HG02642 (cell line): ENCODE measurements around the gene DAND5.
"Not testable (repeated sequence)": the region's sequence is repeated elsewhere in the genome, so short reads cannot be mapped to it uniquely, and the experiment has no call there.

ENCODE experiments used
- ATAC-seq: cut with Tn5 transposase; IDR thresholded peaks from one replicate; pipeline ENCODE4 v1.9.1; 2021; ENCODE audit warnings: mild to moderate bottlenecking; ENCODE audit not compliant: unreplicated experiment, poor library complexity

Gene DAND5

DNA sequence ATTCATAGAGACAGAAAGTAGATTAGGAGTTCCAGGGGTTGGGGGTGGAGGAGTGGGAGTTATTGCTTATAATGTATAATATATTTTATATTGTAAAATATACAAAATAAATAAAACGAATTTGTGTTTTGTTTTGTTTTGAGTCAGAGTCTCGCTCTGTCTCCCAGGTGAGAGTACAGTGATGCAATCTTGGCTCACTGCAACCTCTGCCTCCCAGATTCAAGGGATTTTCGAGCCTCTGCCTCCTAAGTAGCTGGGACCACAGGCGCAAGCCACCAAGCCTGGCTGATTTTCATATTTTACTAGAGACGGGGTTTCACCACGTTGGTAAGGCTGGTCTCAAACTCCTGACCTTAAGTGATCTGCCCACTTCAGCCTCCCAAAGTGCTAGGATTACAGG, 9.9 kb upstream of the DAND5 start:
- ATAC-seq: no peak

DNA sequence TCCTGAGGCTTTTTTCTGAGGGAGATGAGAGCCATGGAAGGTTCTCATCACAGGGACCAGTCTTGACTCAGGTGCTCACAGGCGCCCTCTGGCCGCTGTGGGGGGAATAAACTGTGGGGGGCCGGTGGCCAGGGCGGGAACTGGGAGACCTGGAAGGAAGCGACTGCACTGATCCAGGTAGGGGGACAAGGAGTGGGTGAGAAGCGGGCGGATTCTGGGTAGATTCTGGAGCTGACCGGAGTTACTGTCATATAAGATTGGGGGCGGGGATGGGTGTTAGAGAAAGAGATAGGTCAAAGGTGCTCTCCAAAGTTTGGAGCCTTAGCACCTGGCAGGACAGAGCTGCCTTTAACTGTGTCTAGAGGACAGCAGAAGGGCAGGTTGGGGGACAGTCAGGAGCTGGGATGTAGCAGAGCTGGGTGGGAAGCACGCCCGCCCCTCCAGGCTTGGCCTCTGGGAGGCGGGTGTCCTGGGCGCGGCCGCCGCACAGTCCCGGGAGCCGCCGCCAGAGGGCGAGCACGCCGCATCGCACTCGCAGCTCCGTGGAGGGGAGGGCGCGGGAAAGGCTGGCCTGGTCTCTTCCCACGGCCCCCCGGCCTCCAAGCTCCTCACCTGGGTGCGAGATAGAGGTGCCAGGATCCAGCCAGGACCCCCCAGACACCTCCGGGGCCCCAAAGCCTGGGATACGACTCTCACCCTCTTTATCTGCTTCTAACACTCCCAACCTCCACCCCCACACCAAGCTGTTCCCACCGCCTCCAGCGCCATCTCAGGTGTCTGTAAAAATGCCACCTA, 4.2 kb upstream of the DAND5 start:
- peak; percentile 92 for ATAC-seq

DNA sequence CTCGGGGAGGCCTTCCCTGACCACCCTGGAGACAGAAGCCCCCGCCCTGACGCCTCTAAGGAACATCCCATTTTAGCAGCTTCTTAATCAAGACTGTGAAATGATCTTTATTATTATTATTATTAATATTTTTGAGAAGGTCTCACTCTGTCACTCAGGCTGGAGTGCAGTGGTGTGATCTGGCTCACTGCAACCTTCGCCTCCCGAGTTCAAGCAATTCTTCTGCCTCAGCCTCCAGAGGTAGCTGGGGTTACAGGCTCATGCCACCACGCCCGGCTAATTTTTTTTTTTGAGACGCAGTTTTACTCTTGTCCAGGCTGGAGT, 3.6 kb upstream of the DAND5 start:
- no peak for ATAC-seq

DNA sequence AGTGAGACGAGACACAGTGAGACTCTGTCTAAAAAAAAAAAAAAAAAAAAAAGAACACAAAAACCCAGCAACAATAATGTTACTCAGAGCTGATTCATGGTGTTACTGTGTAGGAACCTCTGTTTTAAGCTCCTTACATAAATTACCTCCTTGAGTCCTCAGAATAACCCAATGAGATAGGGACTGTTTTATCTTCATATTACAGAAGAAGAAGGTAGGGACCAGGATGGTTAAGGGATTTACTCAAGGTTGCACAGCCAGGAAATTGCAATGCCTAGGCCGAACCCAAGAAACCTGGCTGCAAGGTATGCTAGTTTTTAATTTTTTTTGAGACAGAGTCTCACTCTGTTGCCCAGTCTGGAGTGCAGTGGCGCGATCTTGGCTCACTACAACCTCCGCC, 1.5 kb upstream of the DAND5 start:
- no peak for ATAC-seq

DNA sequence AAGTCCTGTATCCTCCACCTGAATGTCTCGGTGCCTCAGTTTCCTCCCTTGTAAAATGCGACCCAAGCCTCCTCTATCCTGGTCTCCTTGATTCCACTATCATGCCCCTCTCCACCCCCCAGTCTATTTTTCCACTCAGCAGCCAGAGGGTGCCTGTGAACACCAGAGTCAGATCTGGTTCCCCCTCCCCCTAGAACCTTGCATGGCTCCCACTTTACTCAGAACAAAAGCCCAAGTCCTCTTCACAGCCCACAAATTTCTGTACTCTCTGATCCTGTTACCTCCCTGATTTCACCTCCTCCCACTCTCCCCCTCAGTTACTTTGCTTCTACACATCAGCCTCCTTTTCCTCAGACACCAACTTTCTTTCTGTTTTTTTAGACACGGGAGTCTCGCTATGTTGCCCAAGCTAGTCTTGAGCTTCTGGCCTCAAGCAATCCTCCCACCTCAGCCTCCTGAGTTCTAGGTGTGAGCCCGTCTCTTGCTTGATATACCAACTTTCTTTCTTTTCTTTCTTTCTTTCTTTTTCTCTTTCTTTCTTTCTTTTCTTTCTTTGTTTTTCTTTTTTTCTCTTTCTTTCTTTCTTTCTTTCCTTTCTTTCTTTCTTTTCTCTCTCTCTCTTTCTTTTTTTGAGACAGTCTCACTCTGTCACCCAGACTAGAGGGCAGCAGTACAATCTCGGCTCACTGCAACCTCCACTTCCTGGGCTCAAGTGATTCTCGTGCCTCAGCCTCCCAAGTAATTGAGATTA, 869 bp downstream of the DAND5 start:
- ATAC-seq: no peak

DNA sequence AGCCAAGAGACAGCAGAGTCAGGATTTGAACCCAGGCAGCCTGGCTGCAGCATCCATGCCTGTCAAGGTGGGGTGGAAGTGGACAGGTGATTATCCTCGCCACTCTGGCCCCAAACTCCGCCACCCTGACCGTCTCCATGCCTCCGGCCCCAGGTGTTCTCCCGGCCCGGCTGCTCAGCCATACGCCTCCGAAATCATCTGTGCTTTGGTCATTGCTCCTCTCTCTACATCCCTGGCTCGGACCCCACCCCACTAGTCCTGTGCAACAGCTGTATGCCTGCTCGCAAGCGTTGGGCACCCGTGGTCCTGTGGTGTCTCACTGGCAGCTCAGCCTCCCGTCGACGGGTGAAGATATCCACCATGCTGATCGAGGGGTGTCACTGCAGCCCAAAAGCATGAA, 3.9 kb downstream of the DAND5 start:
- no peak for ATAC-seq

DNA sequence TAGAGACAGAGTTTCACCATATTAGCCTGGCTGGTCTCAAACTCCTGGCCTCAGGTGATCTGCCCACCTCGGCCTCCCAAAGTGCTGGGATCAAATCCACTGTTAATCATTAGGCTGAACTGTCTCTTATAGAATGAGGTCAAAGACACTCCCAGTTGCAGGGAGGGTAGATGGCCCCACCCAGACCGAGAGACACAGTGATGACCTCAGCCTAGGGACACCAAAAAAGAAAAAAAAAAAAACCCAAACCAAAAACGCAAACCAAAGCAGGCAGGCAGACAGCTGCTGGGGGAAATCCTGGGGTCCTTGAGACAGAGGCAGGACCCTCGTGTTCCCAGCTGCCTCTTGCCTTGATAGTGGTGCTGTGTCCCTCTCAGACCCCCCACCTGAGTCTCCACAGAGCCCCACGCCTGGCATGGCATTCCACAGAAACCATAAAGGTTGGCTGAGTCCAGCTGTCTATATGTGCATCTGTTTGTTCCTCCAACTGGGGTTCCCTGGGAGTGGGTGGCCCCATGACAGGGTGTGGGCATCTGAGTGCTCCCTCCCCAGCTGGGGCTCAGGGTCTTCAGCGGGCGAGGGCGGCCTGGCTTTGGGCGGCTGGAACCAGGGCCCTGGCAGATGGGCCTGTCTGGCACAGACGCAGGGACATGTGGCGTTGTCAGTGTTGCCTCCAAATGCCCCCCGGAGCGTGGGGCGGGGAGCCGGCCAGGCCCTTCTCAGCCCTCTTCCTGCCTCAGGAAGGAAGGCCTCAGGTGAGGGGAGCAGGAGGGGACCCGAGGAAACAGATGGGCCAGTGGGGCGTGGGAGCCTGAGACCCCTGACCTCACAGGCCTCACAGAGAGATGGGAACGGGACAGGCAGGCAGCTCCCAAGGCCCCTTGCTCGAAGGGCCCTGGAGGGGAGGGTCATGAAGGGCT, 5.2 kb downstream of the DAND5 start:
- no peak for ATAC-seq

DNA sequence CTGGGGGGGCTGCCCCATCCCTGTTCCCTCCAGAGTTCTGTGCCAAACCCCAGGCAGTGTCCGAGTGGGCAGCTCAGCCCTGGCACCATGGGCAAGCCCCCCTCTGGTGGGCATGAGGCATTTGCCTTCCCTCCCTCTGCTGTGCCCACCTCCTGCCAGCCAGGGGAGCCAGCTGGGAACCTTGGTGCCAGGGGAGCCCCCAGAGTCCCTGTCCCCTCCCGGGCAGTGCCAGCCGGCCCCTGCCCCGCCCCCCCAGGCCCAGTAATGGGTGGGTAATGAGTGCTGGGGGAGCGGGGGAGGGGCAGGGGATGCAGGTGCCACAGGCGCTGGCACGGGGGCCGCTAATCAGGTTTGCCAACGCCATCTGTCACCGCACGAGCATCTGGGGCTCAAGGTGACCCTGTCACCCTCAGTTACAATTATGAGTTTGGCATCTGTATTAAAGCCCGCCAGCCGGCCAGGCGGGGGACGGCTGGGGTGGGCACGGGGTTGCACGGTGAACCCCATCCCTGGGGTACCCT, 5.9 kb downstream of the DAND5 start:
- no peak for ATAC-seq

DNA sequence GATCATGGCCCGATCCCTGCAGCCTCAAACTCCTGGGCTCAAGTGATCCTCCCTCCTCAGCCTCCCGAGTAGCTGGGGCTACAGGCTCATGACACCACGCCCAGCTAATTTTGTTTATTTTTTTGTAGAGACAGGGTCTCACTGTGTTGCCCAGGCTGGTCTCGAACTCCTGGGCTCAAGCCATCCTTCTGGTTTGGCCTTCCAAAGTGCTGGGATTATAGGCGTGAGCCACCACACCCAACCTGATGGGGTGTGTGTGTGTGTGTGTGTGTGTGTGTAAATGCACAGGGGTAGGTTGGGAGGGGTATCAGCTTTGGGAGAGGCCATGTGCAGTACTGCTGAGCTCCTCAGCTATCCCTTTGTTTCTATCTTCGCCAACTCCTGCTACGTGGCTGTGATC, 6.7 kb downstream of the DAND5 start:
- ATAC-seq: not testable (repeated sequence)

DNA sequence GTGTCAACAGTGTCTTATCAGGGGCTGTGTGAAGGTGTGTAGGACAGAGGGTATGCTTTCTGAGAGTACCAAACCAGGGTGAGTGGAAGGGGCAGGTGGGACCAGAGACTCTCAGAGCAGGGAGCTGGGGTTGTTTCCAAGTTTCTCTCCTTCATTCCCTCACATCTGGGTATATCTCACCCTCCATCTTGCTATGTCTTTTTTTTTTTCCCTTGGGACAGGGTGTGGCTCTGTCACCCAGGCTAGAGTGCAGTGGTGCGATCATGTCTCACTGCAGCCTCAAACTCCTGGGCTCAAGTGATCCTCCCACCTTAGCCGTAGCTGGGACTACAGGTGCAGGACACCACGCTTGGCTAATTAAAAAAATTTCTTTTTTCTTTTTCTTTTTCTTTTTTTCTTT, 10.6 kb downstream of the DAND5 start:
- ATAC-seq: no peak

DNA sequence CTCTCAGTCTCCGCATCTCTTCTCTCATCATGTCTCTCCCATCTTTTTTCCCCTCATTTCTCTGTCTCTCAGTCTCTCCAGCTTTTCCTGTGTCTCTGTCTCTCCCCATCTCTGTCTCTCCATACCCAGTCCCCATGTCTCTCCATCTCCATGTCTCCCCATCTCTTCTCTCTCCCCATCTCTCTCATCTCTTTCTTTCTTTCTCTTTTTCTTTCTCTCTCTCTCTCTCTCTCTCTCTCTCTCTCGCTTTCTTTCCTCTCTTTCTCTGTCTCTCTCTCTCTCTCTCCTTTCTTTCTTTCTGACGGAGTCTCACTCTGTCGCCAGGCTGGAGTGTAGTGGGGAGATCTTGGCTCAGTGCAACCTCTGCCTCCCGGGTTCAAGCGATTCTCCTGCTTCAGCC, 13.3 kb downstream of the DAND5 start:
- no peak for ATAC-seq

DNA sequence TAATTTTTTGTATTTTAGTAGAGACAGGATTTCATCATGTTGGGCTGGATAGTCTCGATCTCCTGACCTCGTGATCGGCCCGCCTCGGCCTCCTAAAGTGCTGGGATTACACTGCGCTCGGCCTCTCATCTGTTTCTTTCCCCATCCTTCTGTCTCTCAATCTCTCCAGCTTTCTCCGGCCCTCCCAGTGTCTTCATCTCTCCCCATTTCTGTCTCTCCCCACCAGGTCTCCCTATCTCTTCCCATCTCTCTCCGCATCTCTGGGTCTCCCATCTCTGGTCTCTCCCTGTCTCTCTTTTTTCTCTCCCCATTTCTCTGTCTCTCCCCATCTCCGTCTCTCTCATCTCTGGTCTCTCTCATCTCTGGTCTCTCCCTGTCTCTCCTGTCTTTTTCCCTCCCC, 13.7 kb downstream of the DAND5 start:
- ATAC-seq: no peak

DNA sequence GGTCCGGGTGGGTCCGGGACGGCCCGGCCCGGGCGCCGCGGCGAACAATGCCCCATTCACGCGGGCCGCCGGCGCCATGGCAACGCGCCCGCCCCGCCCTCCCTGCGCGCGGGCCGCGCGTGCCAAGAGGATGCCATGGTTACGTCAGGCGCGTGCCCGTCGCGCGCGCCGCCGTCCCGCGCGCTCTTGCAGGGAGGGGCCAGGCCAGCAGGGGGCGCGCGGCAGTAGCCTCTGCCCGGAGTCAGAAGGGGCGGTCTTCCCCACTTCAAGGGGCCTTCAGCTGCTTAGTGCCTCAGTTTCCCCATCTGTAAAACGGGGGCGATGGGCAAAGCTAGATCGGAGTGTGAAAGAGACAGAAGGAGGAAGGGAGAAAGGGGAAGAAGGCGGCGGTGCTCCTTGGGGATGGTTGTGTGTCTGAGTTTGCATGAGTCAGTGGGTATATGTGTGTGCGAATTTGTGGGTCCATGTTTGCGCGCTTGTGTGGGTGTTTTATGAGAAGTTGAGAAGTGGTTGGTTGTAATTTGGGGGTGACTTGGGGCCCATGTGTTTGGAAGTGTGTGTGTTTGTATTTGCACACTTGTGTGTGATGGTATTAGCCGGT, 14.3 kb downstream of the DAND5 start:
- peak; percentile 62 for ATAC-seq

DNA sequence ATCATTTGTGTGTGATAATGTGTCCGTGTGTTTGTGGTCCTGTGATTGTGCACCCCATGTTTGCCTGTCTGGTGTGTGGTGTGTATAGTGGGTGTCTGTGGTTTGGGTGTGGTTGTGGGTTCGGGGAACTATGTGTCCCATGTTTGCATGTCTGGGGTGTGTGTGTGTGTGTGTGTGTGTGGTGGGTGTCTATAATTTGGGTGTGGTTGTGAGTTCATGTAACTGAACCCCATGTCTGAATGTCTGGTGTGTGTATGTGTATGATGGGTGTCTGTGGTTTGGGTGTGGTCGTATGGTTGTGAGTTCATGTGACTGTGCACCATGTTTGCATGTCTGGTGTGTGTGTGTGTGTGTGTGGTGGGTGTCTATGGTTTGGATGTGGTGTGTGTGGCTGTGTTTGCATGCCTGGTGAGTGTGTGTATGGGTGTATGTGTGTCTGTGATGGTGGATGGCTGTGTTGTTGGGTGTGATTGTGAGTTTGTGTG, 14.8 kb downstream of the DAND5 start:
- no peak for ATAC-seq

DNA sequence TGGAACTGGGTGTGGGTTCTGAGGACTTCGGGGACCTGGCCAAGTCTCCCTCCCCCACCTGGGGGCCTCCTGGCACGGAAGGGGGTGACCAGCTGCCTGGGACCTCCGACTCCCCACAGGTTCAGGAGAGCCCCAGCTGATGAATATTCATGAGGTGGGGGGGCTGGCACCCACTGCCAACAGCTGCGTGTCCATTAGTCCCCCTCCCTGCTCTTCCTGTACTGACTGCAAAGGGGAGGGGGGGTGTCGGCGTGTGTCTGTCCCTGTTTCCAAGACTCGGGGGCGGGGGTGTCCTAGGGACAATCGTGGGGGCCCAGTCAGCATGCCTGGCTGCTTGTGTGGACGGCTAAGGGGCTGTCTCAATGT, 15.3 kb downstream of the DAND5 start:
- ATAC-seq: no peak

DNA sequence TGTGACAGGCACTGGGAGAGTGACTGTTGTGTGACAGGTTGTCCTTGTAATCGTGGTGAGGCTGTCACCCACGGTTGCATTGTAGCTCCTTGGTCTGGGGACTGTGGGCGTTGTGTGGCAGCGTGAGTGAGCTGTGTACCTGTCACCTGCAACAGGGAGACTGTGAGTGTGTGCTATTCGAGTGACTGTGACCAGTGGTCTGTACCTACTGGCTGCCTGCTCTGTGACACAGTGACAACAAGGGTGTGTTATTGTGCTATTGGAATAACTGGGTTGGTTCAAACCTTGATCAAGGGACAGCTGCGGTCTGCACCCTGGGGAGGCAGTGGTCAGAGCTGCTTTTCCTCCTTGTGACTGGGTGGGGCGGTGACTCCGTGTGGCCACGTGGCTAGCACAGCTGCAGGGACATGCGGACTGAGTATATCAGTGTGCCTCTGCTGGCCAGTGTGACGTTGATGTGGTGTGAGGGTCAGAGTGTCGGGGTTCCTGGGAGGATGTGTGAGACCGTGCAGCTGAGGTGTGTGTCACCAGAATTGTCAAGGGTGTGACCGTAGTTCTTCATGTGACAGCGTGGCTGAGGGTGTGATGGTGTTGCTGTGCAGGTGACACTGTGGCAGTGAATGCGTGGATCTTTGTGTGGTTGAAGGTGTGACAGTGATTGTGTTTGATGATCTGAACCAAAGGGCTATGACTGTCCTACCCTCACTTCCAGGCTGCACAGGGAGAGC, 15.8 kb downstream of the DAND5 start:
- no peak for ATAC-seq

DNA sequence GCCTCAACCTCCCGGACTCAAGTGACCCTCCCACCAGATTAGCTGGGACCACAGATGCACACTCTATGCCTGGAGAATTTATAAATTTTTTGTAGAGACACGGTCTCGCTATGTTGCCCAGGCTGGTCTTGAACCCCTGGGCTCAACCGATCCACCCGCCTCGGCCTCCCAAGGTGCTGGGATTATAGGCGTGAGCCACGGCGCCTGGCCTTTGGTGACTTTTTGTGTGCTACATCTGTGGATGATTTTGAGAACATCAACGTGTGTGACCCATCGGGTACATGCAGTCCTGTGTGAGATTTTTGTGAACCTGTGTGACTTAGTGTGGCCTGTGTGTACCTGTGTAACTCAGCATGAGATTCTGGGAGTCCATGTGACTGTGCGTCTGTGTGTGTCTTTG, 17.4 kb downstream of the DAND5 start:
- ATAC-seq: no peak

DNA sequence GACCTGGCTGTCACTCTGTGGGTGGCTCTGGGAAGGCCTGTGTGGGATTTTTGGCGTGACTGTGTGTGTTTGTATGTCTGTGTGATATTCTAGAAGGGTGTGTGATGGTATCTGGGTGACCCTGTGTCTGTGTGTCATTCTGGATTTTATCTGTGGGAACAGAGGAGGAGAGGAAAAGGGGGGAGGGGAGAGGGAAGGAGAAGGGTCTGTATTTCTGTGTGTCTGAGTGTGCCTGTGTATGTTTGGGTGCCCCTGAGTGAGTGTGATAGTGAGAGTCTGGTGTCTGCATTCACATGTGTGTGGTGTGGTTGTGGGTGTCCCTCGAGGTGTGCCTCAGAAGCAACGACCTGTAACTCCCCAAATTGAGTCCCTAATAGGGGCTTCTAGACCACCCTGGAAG, 17.8 kb downstream of the DAND5 start:
- no peak for ATAC-seq

DNA sequence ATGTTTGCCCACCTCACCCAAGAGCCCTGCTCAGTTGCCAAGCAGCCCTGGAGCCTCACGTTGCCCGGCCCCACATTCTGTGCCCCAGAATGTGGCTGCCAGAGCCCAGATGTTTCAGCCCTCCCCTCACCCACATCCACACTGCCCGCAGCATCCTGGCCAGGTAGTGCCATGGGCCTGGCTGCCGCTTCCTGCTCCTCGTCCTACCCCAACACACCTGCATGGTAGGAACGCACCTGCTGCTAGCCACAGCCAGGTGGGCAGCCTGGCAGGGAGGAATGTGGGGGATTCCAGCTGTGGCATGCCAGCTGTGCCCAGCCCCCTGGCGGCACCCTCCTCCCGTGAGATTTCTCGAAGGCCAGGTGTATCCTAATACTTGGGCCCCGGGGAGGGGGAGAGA, 18.4 kb downstream of the DAND5 start:
- ATAC-seq: no peak

DNA sequence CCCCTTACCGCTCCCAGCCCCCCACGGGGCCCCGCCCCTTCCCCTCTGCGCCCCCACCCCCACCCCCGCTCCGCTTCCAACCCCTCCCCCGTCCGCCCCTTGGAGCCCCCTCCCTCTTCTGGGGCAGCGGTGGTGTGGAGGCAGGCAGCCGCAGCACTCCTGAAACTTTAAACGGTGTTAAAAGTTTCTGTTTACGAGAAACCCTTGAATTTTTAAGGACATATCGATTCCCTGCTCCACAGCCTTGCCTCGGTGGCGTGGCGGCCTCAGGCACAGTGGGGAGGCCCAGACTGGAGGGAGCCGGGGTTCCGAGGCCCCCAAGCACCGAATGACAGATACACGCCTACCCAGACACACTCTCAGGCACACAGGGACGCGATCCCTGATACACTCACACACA, 21.1 kb downstream of the DAND5 start:
- no peak for ATAC-seq
